Uterus (tissue), 2 donors: Measurements from ENCODE around the gene STOX1.

Experiments used
- CTCF ChIP-seq, 4 experiments: fragments of 200-600 bp in 2 of 4; fragments of 450-650 bp in 2 of 4; sonication (generic) in 2 of 4; IDR thresholded peaks; one replicate each; pipeline ENCODE4 v1.5.1; 2016 to 2019; ENCODE audit warnings: antibody characterized with exemption in 4 of 4, mild to moderate bottlenecking in 2 of 4, moderate library complexity in 1 of 4
- POLR2A ChIP-seq, 2 donors: fragments of 450-650 bp; IDR thresholded peaks; one replicate each; pipeline ENCODE4 v1.6.1; 2016; ENCODE audit warnings: antibody characterized with exemption in 2 of 2, mild to moderate bottlenecking in 1 of 2, moderate library complexity in 1 of 2

- TF ChIP-seq CTCF (IDR thresholded peaks at IDR 0.05) (no peak), POLR2A (IDR thresholded peaks at IDR 0.05) (no peak)
Measured at GRCh38 chr10:68831961-68832455, 4.7 kb downstream of the STOX1 start.
